Coronary artery (tissue), 2 donors: Measurements from ENCODE around the gene LTA.
"Not testable (repeated sequence)": the region's sequence is repeated elsewhere in the genome, so short reads cannot be mapped to it uniquely, and the experiment has no call there.

Experiments used
- DNase-seq: peaks from one replicate; pipeline ENCODE4 v3.0.0-alpha.2; 2017; ENCODE audit warnings: low spot score
- H3K27ac ChIP-seq, 2 donors: fragments of 200-600 bp; sonication (generic); one replicate each; pipeline ENCODE4 v1.5.1; 2016 to 2019
- H3K4me3 ChIP-seq: fragments of 200-600 bp; sonication (generic); 2 replicates; pipeline ENCODE4 v1.5.1; 2016; ENCODE audit warnings: mild to moderate bottlenecking, moderate library complexity
- TF ChIP-seq, protein P1 (sequence below): fragments of 200-600 bp; sonication (generic); IDR thresholded peaks from one replicate; pipeline ENCODE4 v1.5.1; 2019; ENCODE audit warnings: antibody characterized with exemption

LTA gene

DNA sequence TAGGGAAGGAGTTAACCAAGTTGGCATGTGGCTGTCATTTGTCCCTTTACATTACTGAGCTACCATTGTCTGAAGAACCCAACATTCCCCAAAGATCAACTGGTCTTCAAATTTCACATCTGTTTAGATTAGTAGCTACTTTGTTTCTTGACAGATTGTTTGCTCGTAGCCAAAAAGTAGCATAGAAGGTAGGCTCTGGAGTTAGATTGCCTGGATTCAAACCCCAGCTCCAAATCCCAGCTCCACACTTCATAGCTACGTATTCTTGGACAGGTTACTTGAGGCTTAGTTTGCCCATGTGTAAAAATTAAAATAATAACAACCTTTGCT is 23.6 kb upstream of the LTA start:
- peak overlapping the region; percentile 77 to 83 for H3K27ac ChIP-seq
- peak overlapping the region; percentile 65 for H3K4me3 ChIP-seq
- TF ChIP-seq, protein P1, sequence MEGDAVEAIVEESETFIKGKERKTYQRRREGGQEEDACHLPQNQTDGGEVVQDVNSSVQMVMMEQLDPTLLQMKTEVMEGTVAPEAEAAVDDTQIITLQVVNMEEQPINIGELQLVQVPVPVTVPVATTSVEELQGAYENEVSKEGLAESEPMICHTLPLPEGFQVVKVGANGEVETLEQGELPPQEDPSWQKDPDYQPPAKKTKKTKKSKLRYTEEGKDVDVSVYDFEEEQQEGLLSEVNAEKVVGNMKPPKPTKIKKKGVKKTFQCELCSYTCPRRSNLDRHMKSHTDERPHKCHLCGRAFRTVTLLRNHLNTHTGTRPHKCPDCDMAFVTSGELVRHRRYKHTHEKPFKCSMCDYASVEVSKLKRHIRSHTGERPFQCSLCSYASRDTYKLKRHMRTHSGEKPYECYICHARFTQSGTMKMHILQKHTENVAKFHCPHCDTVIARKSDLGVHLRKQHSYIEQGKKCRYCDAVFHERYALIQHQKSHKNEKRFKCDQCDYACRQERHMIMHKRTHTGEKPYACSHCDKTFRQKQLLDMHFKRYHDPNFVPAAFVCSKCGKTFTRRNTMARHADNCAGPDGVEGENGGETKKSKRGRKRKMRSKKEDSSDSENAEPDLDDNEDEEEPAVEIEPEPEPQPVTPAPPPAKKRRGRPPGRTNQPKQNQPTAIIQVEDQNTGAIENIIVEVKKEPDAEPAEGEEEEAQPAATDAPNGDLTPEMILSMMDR, result no peak
- no peak for DNase-seq

DNA sequence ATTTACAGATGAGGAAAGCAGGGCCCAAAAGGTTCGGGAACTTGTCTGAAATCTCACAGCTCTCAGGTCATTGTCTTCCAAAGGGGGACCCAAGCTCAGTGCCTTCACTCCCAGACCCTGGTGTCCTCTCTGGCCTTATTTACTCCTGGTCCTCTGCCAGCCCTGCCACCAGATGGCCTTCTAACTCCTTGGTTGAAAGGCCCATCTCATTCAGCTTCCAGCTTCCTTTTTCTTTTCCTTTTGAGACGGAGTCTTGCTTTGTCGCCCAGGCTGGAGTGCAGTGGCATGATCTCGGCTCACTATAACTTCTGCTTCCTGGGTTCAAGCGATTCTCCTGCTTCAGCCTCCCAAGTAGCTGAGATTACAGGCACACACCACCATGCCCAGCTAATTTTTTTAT is 20.7 kb upstream of the LTA start:
- not testable (repeated sequence) for H3K27ac ChIP-seq, H3K4me3 ChIP-seq, DNase-seq

DNA sequence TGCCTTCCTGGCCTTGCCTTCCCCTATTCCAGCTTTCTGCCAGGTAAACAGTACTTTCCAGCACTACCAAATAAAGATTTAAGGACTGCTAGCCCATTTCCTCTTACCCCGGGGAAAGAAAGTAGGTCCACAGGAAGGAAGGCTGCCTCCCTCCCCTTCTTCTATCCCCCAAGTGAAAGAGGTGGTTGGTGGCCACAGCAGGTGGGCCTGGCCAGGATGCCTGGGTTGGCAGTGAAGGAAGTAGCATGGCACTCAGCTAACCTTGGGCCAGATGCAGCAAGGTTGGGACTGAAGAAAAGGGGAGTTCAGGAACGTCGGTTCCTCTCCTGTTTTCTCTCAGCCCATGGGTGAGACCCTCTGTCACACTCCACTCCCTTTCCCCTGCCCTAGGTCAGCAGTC is 15.8 kb upstream of the LTA start:
- no peak for DNase-seq
- TF ChIP-seq, protein P1, result no peak
- Histone ChIP-seq H3K27ac (no peak overlapping the region), H3K4me3 (no peak overlapping the region)

DNA sequence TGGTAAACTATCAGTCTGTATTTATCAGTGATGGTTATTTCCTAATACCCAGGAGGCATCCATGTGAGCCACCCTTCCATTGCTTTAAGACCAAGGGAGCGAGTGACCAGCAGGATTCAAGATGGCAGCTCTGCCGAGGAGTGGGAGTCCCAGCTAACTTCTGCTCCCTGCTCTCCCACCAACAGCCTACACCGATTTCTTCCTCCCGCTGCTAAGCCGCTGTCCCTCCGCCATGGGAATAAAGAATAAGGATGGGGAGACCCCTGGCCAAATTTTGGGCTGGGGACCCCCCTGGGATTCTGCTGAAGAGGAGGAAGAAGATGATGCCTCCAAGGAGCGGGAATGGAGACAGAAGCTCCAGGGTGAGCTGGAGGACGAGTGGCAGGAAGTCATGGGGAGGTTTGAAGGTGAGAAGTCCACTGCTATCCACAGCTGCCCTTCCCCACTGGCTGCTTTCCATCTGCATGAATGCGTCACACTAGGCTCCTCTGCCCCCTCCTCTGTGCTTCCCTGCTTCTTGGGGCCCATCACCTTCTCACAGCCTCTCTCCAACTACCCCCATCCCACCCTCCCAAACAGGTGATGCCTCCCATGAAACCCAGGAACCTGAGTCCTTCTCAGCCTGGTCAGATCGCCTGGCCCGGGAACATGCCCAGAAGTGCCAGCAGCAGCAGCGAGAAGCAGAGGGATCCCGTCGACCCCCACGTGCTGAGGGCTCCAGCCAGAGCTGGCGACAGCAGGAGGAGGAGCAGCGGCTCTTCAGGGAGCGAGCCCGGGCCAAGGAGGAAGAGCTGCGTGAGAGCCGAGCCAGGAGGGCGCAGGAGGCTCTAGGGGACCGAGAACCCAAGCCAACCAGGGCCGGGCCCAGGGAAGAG is 14.4 kb upstream of the LTA start:
- TF ChIP-seq, protein P1, result no peak
- no peak overlapping the region for H3K4me3 ChIP-seq
- DNase-seq, result no peak
- H3K27ac ChIP-seq, result peak overlapping the region in 1 of 2 donors; percentile 70

DNA sequence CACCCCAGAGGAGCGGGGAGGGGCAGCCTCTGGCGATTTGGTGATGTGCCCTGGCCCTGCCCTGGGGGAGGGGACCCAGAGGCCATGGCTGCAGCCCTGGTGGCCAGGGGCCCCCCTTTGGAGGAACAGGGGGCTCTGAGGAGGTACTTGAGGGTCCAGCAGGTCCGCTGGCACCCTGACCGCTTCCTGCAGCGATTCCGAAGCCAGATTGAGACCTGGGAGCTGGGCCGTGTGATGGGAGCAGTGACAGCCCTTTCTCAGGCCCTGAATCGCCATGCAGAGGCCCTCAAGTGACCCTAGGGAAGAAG is 13.8 kb upstream of the LTA start:
- no peak for DNase-seq
- TF ChIP-seq, protein P1, result no peak
- no peak overlapping the region for H3K4me3 ChIP-seq
- peak overlapping the region in 1 of 2 donors; percentile 70 for H3K27ac ChIP-seq

DNA sequence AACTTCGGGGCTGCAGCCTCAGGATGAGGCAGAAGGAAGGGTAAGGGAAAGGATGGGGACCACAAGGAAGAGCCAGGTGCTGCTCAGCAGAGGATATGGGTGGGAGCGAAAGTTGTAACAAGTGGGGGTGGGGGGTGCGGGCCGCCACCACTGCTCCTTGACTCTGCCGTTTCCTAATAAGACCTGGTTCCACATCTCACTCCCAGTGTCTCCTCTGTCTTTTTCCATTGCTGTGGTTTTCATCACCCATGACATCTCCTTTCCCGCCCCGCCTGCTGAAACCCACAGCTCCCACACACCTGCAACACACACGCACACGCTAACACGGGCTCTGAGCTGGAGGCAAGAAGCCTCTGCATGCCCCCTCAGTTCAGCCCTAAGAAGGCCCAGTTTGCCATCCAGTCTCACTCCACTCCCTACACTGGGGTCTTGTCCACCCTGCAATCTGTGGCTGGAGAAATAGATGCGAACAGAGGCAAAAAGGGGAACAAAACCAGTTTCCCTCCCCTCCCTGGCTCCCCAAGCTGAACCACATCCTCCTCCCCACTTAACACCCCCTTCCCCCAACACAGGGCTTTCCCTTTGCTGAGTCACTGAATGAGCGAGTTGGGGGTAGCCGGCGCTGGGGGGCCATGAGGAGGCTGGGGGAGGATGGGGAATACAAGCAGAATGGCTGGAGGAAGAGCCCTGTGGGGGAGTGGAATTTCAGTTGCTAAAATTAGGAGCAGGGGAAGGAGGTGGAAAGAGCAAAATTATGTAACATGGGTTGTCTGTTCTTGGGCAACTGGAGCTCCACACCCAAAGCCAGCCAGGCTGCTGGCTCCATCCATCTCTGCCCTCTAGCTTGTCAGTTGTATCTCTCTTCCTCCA is 13.2 kb upstream of the LTA start:
- Histone ChIP-seq H3K4me3 (no peak overlapping the region), H3K27ac (peak overlapping the region in 1 of 2 donors; percentile 70)
- TF ChIP-seq, protein P1, result no peak
- DNase-seq, result no peak

DNA sequence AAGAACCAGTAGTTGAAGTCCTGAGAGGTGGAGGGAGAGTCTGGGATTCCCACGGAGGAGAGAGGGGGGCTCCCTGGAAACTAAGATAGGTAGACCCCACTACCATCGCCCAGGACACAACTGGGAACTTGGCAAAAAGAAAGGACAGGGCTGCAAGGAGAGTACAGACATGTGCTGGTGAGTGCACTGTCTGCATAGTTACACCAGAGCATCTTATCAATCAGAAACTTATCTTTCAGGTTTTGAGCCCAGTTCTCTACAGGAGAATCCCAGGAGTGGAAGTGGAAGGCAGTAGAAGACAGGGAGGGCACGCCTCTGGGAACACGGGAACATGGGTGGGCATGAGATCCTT is 12.5 kb upstream of the LTA start:
- H3K27ac ChIP-seq, result peak overlapping the region in 1 of 2 donors; percentile 70
- TF ChIP-seq, protein P1, result no peak
- no peak overlapping the region for H3K4me3 ChIP-seq
- DNase-seq, result no peak
